Karpas-422 (cell line): ENCODE measurements around the gene MPP2. TPM values are rescaled to one million over a fixed set of nuclear protein-coding genes. Genes with fewer than 3 reads are reported as not detected.

Experiments used
- DNase-seq: peaks from one replicate; pipeline ENCODE4 v3.0.0-alpha.2; 2015
- H2AFZ ChIP-seq: fragments of 200-600 bp; sonication (generic); 2 replicates; pipeline ENCODE4 v1.6.1; 2014; ENCODE audit warnings: antibody characterized with exemption, low read length, mixed read lengths
- H3K27ac ChIP-seq: fragments of 200-600 bp; sonication (generic); 2 replicates; pipeline ENCODE4 v1.5.1; 2014; ENCODE audit warnings: mild to moderate bottlenecking, low read length, moderate library complexity
- H3K27me3 ChIP-seq: fragments of 200-600 bp; sonication (generic); 2 replicates; pipeline ENCODE4 v1.6.1; 2014; ENCODE audit warnings: low read length, mixed read lengths
- H3K36me3 ChIP-seq: fragments of 200-600 bp; sonication (generic); 2 replicates; pipeline ENCODE4 v1.6.1; 2014; ENCODE audit warnings: low read length, mixed read lengths; ENCODE audit not compliant: insufficient read depth
- H3K4me1 ChIP-seq: fragments of 200-600 bp; sonication (generic); 2 replicates; pipeline ENCODE4 v1.6.1; 2014; ENCODE audit warnings: mild to moderate bottlenecking, low read length, mixed read lengths
- H3K4me2 ChIP-seq: fragments of 200-600 bp; sonication (generic); 2 replicates; pipeline ENCODE4 v1.6.1; 2014; ENCODE audit warnings: low read length, low read depth, mild to moderate bottlenecking; ENCODE audit not compliant: poor library complexity, severe bottlenecking
- H3K4me3 ChIP-seq: fragments of 200-600 bp; sonication (generic); 2 replicates; pipeline ENCODE4 v1.5.1; 2014; ENCODE audit warnings: mild to moderate bottlenecking, antibody characterized with exemption, low read length, mixed read lengths
- H3K79me2 ChIP-seq: fragments of 200-600 bp; sonication (generic); 2 replicates; pipeline ENCODE4 v1.6.1; 2014; ENCODE audit warnings: mild to moderate bottlenecking, low read length, mixed read lengths
- H3K9ac ChIP-seq: fragments of 200-600 bp; sonication (generic); 2 replicates; pipeline ENCODE4 v1.6.0; 2014; ENCODE audit warnings: low read length
- H3K9me2 ChIP-seq: fragments of 200-600 bp; sonication (generic), shearing (Covaris generic); replicated peaks from 2 replicates; pipeline ENCODE4 v1.6.0; 2014; ENCODE audit warnings: mild to moderate bottlenecking, low read length, moderate library complexity; ENCODE audit not compliant: insufficient read depth
- H3K9me3 ChIP-seq: fragments of 300-700, 200-600 bp; sonication (generic); 2 replicates; pipeline ENCODE4 v1.6.1; 2014; ENCODE audit warnings: low read length, mixed read lengths
- H4K20me1 ChIP-seq: fragments of 200-600 bp; sonication (generic); 2 replicates; pipeline ENCODE4 v1.6.1; 2014; ENCODE audit warnings: mild to moderate bottlenecking, antibody characterized with exemption, low read length, low read depth; ENCODE audit not compliant: insufficient read depth
- total RNA-seq: library from RNA; depleted of rRNA; stranded (reverse); fragments of >200 nt; shearing (Covaris generic); gene quantifications from 2 replicates; pipeline ENCODE4 v1.2.3, GENCODE V29; 2014; ENCODE audit warnings: low replicate concordance

Gene MPP2
- total RNA-seq, 1 experiment from 2014 or later = not detected

DNA sequence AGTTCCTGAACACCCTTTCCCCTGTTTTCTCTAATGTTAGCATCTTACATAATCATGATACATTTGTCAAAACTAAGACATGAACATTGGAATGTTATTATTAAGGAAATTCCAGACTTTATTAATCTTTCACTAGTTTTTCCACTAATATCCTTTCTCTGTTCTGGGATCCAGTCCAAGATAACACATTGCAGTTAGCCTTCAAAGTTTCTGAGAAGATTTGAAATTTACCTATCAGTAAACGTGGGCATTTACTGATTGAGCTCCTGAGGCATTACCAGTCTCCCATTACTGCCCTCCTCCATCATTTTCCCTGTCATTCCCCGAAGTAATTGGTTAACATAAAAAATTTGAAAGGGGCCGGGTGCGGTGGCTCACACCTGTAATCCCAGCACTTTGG lies 66.1 kb downstream of the MPP2 start:
- Histone ChIP-seq H3K27me3 (no peaks in the 10 kb centered on the region), H3K9me3 (no peaks in the 10 kb centered on the region), H3K4me3 (no peak overlapping the region), H3K9me2 (no peaks in the 10 kb centered on the region), H3K36me3 (no peaks in the 10 kb centered on the region), H3K4me1 (no peaks in the 10 kb centered on the region), H3K27ac (no peak overlapping the region), H3K9ac (no peak overlapping the region), H3K4me2 (no peak overlapping the region), H4K20me1 (no peaks in the 10 kb centered on the region), H2AFZ (no peak overlapping the region), H3K79me2 (no peaks in the 10 kb centered on the region)
- no peak for DNase-seq

DNA sequence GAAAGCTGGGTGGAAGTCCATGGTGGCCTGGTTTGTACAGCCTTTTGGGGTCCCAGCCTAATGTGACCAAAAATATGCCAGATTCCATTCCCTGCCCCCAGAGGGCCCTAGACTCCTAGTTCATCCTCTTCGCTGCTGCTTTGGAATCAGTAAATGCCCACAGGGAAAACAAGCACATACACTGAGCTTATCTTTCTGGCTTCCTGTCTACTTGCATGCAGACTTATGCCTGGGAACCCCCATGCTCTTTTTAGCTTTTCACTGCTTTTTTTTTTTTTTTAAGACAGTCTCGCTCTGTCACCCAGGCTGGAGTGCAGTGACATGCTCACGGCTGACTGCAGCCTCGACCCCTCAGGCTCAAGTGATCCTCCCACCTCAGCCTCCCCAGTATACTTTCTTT lies 66.5 kb downstream of the MPP2 start:
- H4K20me1 ChIP-seq = no peaks in the 10 kb centered on the region
- H3K27ac ChIP-seq = no peak overlapping the region
- H2AFZ ChIP-seq = no peak overlapping the region
- no peak overlapping the region for H3K4me3 ChIP-seq
- H3K36me3 ChIP-seq = no peaks in the 10 kb centered on the region
- no peaks in the 10 kb centered on the region for H3K27me3 ChIP-seq
- H3K9ac ChIP-seq = no peak overlapping the region
- no peak for DNase-seq
- no peaks in the 10 kb centered on the region for H3K79me2 ChIP-seq
- H3K9me3 ChIP-seq = no peaks in the 10 kb centered on the region
- no peak overlapping the region for H3K4me2 ChIP-seq
- no peaks in the 10 kb centered on the region for H3K4me1 ChIP-seq
- H3K9me2 ChIP-seq = no peaks in the 10 kb centered on the region

DNA sequence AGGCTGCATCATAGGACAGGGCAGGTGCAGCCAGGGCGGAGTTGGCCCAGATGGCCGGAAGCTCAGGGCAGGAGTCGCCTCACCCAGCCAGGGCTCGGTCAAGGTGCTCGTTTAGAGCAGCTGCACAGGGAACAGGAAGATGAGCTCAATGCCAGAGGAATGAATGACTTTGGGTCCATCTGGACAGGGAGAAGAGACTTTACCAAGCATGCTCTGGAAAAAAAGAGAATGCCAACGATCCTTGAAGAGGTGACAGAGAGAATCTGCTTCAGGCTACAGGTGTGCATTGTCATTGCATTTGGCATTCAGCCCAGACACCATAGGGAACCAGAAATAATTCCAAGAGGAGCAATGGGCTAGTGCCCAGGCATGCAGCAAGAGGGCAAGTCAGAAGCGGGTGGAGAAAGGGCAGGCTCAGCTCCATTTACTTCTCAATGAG lies 67.6 kb downstream of the MPP2 start:
- DNase-seq = no peak
- Histone ChIP-seq H3K79me2 (no peaks in the 10 kb centered on the region), H3K4me1 (no peaks in the 10 kb centered on the region), H3K9me3 (no peaks in the 10 kb centered on the region), H3K4me2 (no peak overlapping the region), H3K9ac (no peak overlapping the region), H3K36me3 (no peaks in the 10 kb centered on the region), H3K27ac (no peak overlapping the region), H3K27me3 (no peaks in the 10 kb centered on the region), H3K9me2 (no peaks in the 10 kb centered on the region), H3K4me3 (no peak overlapping the region), H2AFZ (no peak overlapping the region), H4K20me1 (no peaks in the 10 kb centered on the region)

DNA sequence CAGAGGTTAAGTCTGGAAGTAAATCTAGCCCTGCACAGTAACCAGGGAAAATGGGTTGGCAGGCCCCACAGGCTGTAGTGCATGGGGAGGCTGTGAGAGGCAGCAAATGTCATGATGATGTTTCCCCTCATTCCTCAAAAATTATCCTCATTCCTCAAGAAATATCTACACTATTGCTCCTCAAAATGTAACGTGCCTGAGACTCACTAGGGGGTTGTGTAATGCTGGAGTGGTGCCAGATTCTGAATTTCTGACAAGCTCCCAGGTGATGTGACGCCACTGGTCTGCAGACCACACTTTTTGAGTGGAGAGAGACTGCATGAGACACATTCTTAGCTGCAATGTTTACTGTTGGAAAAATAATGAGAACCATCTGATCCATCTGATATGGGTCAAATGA lies 73.2 kb downstream of the MPP2 start:
- no peak overlapping the region for H3K9ac ChIP-seq
- no peaks in the 10 kb centered on the region for H3K4me1 ChIP-seq
- H3K9me2 ChIP-seq = no peaks in the 10 kb centered on the region
- no peaks in the 10 kb centered on the region for H3K36me3 ChIP-seq
- H3K79me2 ChIP-seq = no peaks in the 10 kb centered on the region
- DNase-seq = no peak
- no peak overlapping the region for H3K27ac ChIP-seq
- H4K20me1 ChIP-seq = no peaks in the 10 kb centered on the region
- H2AFZ ChIP-seq = no peak overlapping the region
- no peak overlapping the region for H3K4me2 ChIP-seq
- H3K4me3 ChIP-seq = no peak overlapping the region
- H3K27me3 ChIP-seq = no peaks in the 10 kb centered on the region
- no peaks in the 10 kb centered on the region for H3K9me3 ChIP-seq

DNA sequence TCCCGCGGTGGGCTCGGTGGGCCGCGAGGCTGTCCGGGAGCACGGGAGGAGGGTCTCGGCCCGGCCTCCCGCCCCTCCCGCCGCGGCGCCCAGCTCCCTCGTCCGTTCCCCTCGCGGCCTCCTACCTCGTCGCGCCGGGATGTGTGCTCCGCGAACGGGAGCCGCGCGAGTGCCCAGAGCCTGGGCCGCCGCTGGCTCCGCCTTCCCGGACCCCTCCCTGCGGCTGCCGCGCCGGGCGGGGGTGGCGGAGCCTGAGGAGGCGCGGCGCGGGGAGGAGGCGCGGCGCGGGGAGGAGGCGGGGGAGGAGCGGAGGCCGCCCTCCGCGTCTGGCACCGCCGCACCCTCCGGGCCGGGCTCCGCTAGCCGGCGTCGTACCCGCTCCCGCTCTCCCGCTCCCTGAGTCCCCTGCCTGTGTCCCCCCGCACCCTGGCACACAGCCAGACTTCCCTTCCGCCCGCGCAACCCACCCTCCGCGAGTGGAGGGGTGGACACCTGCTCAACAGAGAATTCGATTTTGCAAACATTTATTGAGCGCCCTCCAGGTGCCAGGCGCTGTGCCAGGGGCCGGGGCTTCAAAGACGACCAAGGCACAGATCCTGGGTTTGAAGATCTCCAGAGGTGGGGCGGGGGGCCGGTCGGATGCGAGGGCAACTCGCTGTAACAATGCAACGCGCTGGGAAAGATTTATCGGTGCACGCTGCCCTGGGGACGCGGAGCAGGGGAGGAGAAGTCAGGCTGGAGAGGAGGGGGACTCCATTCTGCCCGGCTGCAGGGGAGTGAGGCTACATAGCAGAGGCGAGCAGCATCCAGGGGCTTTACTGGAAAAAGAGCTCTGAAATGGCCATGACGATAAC lies 74.1 kb downstream of the MPP2 start, which contains the start of gene MPP3:
TSS of gene MPP3 (minus strand) at position 171 of the 854 bp plus-strand sequence. CDS start 1,240 bp downstream, outside the sequence.
- Histone ChIP-seq H3K27me3 (no peaks in the 10 kb centered on the region), H3K9me3 (no peaks in the 10 kb centered on the region), H3K4me1 (no peaks in the 10 kb centered on the region), H3K9me2 (no peaks in the 10 kb centered on the region), H3K4me2 (no peak within 1 kb of the TSS), H3K9ac (no peak within 1 kb of the TSS), H3K79me2 (no peaks in the 10 kb centered on the region), H4K20me1 (no peaks in the 10 kb centered on the region), H3K4me3 (no peak within 1 kb of the TSS), H2AFZ (no peak within 1 kb of the TSS), H3K36me3 (no peaks in the 10 kb centered on the region), H3K27ac (no peak within 1 kb of the TSS)
- DNase-seq = no peak

DNA sequence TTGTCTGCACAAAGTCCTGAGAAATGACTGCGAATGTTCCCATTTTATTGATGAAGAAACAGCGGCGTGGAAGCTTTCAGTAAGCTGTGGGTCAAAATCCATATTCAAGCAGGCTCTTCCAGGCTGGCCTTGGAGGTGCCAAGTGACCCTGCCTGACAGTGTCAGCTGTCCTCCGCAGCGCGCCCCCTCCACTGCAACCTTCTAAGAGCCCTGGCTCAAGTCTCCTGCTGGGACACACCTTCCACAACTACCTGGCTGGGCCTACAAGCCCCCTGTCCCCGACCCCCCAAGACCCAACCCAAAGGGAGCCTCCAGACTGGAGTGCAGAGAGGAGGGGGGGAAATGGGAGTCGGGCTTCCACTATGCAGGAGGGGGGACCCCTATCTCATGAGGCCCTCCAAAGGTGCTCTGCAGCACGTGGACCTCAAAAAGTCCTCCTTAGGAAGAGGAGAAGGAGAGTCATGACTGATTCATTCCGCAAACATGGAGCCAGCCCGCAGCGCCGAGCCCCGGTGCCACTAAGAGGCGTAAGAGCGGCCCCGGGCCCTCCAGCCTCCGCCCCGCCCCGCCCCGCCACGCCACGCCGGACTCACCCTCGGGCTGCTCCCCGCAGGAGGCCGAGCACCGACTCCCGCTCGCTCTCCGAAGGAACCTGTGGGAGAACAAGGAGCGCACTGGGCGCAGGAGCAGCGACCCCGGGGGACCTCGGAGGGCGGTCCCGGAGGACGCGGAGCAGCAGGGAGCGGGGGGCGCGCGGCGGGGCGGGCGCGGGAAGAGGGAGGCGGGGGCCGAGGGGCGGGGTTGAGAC lies 75.0 kb downstream of the MPP2 start:
- Histone ChIP-seq H3K4me1 (no peaks in the 10 kb centered on the region), H4K20me1 (no peaks in the 10 kb centered on the region), H3K9me2 (no peaks in the 10 kb centered on the region), H3K4me2 (no peak overlapping the region), H3K9me3 (no peaks in the 10 kb centered on the region), H3K9ac (no peak overlapping the region), H3K27ac (no peak overlapping the region), H2AFZ (no peak overlapping the region), H3K27me3 (no peaks in the 10 kb centered on the region), H3K4me3 (no peak overlapping the region), H3K79me2 (no peaks in the 10 kb centered on the region), H3K36me3 (no peaks in the 10 kb centered on the region)
- no peak for DNase-seq

DNA sequence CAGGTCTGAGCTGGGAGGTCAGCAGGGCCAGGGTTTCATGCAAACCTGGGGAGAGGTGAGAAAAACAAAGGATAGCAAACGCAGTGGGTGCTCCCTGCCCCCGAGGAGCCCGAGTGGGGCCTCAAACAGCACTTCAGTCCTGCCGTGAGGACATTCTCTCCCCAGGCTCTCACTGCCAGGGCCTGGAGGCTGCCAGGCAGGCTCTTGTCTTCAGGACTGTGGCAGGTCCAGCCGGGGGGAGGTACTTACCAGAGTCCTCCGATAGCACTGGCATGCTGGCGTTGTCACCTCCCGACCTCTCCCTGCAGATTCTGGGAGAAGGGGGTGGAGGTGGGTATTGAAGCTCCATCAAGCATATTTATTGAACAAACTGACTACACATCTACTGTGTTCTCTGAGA lies 75.7 kb downstream of the MPP2 start:
- H3K4me2 ChIP-seq = no peak overlapping the region

DNA sequence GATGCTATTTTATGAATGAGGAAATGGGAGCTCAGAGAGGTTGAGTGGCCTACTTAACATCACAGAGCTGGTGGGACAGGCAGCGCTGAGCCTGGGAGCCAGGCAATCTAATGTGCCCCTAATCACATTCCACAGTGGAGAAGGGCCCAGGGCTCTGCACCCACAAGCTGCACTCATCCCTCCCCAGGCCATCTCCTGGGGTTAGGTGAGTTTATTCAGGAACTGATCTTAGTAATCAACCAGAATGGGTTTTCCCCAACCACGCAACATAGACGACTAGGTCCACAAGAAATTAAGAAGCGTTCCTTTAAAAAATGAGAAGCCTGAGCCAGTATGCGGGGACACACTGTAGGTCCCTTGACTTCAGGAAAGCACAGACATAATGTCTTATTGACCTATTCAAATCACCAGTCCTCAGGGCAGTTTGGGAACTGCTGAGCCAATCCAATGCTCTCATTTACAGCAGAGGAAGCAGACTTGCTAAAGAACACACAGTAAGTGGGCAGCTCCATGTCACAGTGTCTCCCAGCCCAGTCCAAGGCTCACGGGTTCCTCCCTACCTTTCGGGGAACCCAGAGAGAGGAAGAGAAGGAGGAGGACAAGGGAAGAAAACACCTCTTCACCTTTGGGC lies 76.7 kb downstream of the MPP2 start:
- H3K4me3 ChIP-seq = no peak overlapping the region
- no peak overlapping the region for H3K9ac ChIP-seq
- H3K27ac ChIP-seq = no peak overlapping the region
- DNase-seq = no peak
- H3K36me3 ChIP-seq = no peaks in the 10 kb centered on the region
- no peaks in the 10 kb centered on the region for H3K9me3 ChIP-seq
- H3K79me2 ChIP-seq = no peaks in the 10 kb centered on the region
- H4K20me1 ChIP-seq = no peaks in the 10 kb centered on the region
- no peaks in the 10 kb centered on the region for H3K4me1 ChIP-seq
- no peak overlapping the region for H2AFZ ChIP-seq
- H3K4me2 ChIP-seq = no peak overlapping the region
- no peaks in the 10 kb centered on the region for H3K9me2 ChIP-seq
- H3K27me3 ChIP-seq = no peaks in the 10 kb centered on the region

More for the DNA sequence above, 75.7 kb downstream of the MPP2 start:
- Histone ChIP-seq H3K4me1 (no peaks in the 10 kb centered on the region), H3K27ac (no peak overlapping the region), H3K4me3 (no peak overlapping the region), H3K9me3 (no peaks in the 10 kb centered on the region), H3K9me2 (no peaks in the 10 kb centered on the region), H4K20me1 (no peaks in the 10 kb centered on the region), H3K36me3 (no peaks in the 10 kb centered on the region), H2AFZ (no peak overlapping the region), H3K9ac (no peak overlapping the region), H3K27me3 (no peaks in the 10 kb centered on the region), H3K79me2 (no peaks in the 10 kb centered on the region)
- DNase-seq = no peak
